ENCODE measurements around the gene ZNF484.
A peak's percentile ranks its signal among the peaks of the same experiment; 100 is the strongest.
"Not testable (repeated sequence)": the region's sequence is repeated elsewhere in the genome, so short reads cannot be mapped to it uniquely, and the experiment has no call there.

Gene ZNF484

DNA sequence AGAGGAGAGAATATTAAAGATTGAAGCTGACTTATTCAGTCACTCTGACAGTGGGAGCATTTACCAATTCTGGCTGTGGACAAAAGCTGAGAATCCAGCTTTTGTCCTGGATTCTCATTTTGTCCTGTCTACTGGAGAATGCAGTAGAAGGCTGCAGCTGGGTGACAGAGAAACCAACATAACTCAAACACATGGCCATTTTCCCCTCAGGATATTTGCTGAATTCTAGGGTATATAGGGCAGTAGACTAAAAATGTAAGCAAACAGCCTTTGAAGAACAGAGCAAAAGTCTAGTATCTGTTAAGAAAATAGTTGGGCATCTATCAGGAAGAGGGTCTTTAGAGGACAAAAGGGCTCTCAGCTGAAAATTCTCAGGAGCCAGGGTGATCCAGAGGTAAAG, 20.6 kb downstream of the ZNF484 start:
- no peak for DNase-seq

DNA sequence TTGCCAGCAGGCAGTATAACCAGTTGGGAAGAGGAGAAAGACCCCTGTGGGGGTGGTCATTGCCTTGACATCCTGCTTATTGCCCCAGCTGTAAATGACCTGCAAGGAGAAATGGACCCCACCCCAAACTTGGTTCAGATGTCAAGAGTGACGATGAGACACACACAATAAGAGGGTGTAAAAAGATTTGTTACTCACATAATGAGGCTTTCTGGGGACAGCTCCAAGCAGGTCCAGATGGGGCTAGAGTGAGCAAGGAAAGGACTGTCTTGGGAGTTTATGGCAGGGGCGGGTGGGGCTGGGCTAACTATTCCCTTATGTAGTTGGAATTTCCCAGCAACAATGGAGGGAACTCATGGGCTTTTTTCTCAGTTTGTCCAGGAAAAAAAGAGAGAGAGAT, 24.1 kb downstream of the ZNF484 start:
- DNase-seq = no peak

DNA sequence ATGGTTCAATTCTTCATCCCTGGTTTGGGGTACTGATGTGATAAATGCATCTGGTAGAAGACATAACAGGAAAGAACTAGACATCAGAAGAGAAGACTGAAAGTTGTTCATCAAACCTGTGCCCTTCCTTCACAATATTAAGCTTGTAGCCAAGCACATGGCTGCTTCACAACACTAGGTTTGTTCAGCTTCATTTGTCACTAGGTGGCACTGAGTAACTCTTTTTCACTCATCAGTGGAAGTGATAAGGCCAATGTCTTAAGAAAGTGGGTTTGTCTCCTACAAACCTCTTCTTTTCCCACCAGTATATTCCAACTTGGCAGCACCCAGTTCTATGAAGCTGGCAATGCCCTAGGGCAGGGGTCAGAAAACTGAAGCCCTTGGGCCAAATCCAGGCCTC, 26.9 kb downstream of the ZNF484 start:
- DNase-seq = no peak

DNA sequence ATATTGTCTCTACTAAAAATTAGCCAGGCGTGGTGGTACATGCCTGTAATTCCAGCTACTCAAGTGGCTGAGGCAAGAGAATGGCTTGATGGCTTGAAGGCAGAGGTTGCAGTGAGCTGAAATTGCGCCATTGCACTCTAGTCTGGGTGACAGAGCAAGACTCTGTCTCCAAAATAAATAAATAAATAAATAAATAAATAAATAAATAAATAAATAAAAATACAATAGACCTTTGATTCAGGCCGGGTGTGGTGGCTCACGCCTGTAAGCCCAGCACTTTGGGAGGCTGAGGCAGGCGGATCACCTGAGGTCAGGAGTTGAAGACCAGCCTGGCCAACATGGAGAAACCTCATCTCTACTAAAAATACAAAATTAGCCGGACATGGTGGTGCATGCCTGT, 29.1 kb downstream of the ZNF484 start:
- not testable (repeated sequence) for DNase-seq

DNA sequence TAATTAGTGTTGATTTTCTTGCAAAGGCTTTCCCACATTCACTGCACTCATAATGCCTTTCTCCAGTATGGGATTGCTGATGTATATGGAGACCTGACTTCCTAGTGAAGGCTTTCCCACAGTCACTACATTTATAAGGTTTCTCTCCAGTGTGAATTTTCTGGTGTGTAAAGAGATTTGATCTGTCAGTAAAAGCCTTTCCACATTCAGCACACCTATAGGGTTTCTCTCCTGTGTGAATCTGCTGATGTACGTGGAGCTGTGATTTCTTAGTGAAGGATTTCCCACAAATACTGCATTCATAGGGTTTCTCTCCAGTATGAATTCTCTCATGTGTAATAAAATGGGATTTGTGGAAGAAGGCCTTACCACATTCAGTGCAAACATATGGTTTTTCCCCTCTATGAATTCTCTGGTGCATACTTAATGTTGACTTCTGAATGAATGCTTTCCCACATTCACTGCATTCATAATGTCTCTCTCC, 31.1 kb downstream of the ZNF484 start:
- no peak for DNase-seq

DNA sequence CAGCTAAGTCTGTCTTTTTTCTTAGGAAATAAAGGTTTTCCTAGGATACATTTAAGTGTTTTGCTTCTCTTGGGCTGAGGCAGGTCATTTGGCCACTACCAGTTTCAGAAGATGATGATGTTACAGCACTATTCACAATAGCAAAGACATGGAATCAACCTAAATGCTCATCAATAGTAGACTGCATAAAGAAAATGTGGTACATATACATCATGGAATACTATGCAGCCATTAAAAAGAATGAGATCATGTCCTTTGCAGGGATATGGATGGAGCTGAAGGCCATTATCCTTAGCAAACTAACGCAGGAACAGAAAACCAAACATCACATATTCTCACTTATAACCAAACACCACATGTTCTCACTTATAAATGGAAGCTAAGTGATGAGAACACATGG, 39.4 kb downstream of the ZNF484 start:
- not testable (repeated sequence) for DNase-seq

DNA sequence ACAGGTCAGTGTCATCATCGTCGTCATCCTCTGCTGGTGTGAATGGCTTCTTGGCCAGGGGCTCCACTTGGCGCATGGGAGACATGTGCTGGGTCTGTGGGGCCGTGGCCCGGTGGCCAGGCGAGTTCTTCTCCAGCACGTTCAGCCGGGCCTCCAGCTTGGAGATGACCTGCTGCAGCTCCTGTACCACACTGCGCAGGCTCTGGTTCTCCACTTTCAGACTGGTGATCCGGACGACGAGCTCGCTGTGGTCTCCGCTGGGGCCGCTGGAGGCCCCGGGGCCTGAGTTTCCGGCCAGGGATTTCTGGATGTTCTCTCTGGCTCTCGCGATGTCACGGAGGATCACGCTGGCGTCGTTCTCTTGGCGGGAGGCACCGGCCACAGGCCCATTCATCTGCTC, 40.6 kb downstream of the ZNF484 start:
- DNase-seq = no peak

DNA sequence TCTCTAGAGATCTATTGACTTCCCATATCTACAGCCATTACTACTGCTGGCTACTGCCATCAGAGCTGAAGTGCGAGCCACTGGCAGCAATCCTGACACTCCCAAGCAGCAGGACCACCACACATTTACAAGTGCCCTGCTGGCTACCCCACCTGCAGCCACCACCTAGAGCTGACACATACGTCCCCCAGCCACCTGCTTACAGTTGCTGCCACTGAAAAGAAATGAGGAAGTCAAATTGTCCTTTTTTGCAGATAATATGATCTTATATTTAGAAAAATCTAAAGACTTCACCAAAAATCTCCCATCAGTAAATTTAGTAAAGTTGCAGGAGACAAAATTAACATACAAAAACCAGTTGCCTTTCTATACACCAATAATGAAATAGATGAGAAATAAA, 48.4 kb downstream of the ZNF484 start:
- no peak for DNase-seq

DNA sequence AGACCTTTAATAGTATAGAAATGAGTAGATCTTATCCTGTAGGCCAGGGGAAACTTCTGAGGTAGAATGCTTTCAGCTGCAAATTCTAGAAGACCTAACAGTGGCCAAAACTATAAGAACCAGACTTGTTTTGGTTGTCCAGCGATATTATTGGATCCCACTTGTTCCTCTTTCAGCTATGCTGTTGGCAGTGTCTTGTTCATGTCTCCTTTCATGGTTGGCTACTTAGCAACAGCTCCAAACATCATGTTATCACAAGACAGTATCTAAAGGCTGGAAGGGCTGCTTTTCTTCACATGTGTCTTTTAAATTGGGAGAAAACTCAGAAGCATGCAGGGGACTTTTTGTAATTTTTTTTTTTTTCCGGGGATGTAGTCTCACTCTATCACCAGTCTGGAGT, 52.8 kb downstream of the ZNF484 start:
- DNase-seq = not testable (repeated sequence)

DNA sequence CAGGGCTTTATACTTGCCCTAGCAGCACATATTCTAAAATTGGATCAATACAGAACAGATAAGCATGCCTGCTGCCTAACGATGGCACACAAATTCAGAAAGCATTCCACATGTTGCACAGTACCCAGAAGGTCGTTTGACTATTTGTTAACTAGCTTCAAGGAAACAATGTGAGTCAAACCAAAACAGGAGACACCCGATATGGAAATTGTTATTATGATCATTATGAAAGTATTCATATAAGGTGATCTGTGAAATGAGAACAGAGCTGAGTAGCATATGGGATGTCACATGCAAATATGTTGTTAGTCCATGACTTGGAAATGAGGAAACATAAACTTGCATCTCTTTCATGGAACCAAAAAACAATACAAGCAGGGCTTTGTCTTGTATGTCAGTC, 56.9 kb downstream of the ZNF484 start:
- no peak for DNase-seq

DNA sequence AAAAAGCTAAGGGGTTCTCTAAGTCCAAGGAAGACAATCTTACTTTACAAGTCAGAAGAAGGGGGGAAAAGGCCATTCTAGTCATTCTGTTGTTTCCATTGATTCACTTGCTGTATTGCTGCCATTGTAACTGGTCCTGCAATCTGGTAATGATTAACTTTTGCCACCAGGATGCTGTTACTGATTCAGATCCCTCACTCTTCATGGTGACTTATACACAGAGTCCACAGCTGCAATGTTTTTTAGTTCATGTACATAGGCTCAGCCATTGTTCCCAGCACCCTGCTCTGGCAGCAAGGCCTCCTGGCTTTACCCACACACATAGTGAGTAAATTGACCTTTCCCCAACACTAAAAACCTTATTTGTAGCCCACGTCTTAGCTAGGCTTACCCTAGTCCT, 57.9 kb downstream of the ZNF484 start:
- DNase-seq = not testable (repeated sequence)

DNA sequence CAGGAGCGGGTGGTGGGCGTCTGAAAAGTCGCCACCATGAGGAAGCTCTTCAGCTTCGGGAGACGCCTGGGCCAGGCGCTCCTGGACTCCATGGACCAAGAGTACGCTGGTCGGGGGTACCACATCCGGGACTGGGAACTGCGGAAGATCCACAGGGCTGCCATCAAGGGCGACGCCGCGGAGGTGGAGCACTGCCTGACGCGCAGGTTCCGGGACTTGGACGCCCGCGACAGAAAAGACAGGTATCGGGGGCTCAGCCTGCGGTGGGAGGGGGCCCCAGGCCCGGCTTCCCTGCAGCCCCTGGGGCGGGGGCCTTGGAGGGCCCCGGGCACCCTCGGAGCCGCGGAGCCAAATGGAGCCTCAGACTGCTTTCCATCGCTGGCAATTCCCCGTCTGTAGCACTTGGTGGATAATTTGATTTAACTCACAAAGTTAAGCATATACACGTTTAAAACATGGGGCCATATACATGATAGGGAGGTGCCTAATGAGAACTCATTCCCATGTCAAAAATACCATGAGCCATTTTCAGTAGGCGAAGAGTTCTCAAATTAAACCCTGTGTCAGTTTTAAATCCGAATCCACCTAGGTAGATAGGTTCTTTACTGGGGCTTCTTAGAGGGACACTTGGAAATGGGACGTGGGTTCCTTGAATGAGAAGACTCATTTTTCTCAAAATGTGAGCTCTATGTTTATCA, 68.1 kb downstream of the ZNF484 start:
- not testable (repeated sequence) for DNase-seq

DNA sequence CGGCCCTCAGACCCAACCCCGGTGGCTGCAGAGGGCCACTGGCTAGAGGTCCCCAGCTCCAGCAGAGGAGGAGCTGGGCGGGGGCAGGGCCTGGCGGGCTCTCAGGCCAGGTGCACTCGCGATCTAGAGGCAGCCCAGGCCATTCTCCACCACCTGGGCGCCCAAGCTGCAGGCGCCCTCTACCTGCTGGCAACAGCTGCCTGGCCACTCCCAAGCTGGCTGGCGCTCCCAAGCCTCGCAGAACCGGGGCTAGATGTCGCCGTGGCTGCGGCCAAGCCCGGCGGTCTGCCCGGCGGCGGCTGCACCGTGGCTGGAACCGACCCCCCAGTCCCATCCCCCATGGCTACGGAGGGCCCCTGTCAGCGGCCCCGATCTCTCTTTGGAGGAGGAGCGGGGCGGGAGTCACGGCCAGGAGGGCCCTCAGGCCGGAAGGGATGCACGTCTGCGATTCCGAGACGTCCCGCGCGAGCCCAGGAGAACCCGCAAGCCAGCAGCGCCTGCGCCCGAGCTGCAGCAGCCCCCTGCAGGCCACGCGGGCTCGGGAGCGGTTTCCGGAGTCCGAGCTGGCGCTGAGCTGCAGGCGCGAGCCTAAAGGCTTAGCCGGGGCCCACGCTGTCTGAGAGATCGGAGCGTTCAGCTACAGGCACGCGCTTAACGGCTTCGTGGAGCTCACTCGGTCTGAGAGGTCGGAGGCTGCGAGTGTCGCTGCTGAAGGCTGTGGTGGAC, 68.9 kb downstream of the ZNF484 start:
- DNase-seq = peak; percentile 47 to 50

DNA sequence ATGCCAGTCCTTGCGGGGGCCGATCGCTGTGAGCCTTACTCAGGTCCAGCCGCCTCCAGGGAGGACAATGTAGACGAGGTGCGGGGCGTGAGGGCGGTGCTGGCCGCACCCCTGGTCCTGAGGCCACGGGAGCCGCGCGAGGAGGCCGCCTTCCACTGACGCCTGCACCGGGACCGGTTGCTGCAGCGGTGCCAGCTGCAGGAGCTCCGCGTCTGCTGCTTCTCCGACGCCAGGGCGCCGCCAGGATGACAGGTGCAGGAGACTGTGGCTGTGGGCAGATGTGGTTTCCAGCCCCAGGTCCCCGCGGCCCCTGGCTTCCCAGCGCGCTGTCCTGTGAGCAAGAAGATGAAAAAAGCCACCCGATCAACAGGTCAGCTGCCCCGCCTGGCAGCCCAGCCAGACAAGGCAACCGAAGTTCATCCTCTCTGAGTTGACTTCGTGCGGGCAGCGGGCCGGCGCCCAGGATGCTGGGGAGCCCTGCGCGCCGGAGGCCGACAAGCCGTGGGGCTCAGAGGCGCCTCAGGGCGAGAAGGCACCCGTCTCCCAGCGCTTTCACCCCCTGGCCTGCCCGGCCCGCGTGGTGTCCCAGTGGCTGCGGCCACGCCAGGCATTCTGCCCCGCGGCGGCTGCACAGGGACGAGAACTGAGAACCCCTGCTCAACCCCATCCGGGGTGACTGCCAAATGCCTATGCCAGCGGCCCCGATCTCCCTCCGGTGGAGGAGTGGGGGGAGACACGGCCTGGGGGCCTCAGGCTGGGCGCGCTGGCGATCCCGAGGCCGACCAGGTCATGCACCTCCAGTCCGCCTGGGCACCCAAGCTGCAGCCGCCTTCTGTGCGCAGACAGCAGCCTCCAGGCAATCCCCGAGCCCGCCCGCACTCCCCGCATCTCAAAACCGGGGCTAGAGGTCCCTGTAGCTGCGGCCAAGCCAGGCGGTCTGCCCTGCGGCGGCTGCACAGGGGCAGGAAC, 69.8 kb downstream of the ZNF484 start:
- DNase-seq = no peak

DNA sequence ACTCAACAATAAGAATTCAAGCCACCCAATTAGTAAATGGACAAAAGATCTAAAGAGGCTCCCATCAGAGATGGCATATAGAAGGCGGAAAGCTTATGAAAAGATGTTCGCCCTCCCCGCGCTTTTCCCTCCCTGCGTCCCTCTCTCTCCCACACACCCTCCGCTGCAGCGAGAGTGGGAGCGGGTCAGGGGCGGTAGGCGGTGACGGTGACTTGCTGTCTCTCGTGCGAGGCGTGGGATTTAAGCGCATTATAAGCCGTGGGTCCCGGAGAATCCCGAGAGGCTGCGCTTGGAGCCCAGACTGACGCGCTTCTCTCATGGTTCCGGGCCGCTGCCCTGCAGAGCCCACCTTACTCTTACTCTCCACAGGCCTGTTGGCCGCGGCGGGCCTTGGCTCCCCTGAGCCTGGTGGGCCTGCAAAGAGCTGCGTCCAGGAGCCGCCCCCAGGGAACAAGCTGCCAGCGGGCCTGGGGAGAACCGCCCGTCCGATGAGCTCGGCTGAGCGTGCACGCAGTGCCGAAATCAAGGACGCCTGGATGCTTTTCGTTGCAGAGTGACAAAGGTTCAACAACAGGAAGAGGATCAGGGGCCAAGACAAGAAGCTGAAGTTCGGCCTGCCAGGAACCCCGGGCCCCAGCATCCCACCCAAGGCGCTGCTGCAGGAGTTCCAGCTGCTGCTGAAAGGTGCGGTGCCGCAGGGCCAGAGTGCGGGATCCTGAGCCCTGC, 70.6 kb downstream of the ZNF484 start:
- no peak for DNase-seq

DNA sequence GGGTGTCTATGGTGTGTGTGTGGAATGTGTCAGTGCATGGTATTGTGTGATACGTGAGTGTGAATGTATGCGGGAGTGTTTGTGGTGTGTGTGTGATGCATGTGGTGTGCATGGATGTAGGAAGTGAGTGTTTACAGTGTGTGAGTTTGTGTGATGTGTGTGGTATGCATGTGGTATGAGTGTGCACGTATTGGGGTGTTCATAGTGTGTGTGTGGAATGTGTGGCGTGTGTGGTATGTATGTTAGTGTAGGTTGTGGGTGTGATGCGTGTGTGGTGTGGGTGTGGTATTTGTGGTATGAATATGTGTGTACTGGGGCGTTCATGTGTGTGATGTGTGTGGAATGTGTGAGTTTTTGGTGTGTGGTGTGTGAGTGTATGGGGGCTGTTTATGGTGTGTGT, 73.1 kb downstream of the ZNF484 start:
- no peak for DNase-seq

DNA sequence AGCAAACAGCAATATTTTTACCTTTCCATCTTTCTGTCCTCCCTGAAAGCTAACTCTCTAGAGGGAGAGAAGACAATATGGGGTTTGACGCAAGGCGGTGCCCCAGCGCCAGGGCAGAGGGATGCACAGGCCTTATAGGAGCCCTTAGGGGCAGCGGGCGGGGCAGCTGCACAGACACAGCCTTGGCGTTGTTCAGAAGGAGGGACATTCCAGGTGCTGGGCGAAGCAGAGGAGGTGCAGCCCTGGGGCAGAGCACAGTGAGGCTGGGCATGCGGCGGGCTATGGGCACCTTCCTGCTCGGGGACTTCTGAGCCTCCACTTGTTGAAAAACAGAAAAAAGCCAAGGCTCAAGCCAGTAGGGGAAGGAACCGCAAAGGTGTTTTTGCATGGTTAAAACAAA, 79.5 kb downstream of the ZNF484 start:
- DNase-seq = no peak

DNA sequence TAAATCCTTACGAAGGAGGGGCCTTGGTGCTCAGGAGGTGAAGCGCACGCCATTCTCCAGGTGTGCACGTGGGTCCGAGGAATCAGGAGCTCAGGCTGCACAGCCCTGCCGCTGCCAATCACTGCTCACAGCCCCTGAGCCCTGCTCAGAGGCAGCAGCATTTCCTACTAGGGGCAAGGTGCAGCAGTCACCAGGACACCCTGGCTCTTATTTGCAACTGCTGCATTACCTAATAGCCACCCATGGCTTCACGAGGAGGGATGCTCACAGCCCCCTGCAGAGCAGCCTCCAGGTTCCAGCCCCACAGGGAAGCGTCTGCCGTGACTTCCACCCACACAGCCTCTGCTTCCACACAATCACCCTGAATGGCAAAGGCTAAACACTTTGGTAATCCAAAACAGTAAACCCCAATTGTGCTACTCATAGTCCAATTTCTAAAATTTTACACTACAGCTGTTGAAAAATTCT, 81.5 kb downstream of the ZNF484 start:
- not testable (repeated sequence) for DNase-seq

DNA sequence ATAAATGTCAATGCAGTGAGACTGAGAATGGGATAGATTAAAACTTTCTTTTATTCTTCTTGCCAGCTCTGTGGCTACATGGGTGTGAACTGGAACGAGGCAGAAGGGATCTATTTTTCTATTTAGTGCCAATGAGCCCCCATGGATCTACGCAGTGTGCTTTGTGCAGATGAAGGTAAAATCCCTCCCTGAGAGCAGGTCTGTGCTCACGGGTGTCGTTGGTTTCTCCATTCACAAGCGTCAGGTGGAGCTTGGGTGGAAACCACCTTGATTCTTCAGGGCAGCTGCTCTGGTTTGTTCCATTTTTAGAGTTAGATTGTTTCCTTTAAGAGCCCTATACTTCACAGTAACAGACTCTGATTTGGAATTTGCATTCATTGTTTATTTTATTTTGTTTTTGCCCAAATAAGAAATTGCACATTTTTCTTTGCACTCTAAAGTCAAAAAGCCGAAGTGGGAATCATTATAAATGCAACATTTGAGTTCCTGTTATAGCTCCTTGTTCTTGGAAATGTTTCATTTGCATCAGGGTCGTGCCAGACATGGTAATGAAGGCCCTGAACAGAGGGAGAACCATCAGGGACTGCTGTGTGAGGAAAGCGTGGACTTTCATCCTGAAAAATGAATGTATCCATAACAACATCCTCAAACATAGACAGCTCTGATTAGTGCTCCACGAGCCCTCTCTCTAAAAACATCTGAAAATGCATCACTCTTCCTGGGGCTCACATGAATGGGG, 82.1 kb downstream of the ZNF484 start:
- no peak for DNase-seq
